Cardiac fibroblast (primary cell): Measurements from ENCODE around the gene BBS5.

Experiments used
- DNase-seq, 2 donors: peaks; one replicate each; pipeline versions ENCODE4 v3.0.0 to v3.0.0-alpha.2; 2010; ENCODE audit warnings: low read depth in 2 of 2
- H3K4me3 ChIP-seq, 2 donors: replicated peaks in 1 of 2; 1 replicate in 1 of 2; 2 replicates in 1 of 2; pipeline ENCODE4 v1.5.1; 2011; ENCODE audit warnings: low read depth in 2 of 2, low read length in 2 of 2, mild to moderate bottlenecking in 2 of 2, moderate library complexity in 1 of 2
- CTCF ChIP-seq: IDR thresholded peaks from one replicate; pipeline ENCODE4 v1.5.1; 2011; ENCODE audit warnings: low read depth, mild to moderate bottlenecking, low read length, inconsistent platforms

BBS5 gene

GRCh38 chr2:169485650-169486138 lies 6.4 kb downstream of the BBS5 start:
- DNase-seq, result no peak
- no peak overlapping the region for H3K4me3 ChIP-seq
- TF ChIP-seq CTCF, result no peak

DNA sequence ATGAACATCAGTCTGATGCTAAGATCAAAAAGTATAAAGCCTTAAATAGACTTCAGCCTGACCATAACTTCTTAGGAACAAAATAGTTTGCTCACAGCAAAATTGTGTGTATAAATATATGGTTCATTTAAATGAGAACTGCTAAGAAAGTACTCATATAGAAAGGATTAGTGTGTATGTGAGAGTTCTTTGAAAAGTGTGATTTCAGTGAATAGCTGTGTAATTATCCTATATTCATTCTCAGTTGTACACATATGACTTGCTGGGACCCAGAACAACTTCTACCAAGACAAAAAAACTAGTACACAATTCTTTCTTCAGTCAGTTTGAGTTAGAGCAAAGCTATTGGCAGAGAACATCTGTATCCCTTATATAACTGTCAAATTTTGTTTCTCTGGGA lies 7.2 kb downstream of the BBS5 start:
- no peak for TF ChIP-seq CTCF
- no peak for DNase-seq
- no peak overlapping the region for H3K4me3 ChIP-seq

GRCh38 chr2:169490834-169491233 lies 11.5 kb downstream of the BBS5 start:
- no peak for TF ChIP-seq CTCF

GRCh38 chr2:169491378-169491777 lies 12.1 kb downstream of the BBS5 start:
- H3K4me3 ChIP-seq, result no peak overlapping the region
- no peak for DNase-seq
- no peak for TF ChIP-seq CTCF

More at GRCh38 chr2:169490834-169491233, 11.5 kb downstream of the BBS5 start:
- no peak overlapping the region for H3K4me3 ChIP-seq
- no peak for DNase-seq

DNA sequence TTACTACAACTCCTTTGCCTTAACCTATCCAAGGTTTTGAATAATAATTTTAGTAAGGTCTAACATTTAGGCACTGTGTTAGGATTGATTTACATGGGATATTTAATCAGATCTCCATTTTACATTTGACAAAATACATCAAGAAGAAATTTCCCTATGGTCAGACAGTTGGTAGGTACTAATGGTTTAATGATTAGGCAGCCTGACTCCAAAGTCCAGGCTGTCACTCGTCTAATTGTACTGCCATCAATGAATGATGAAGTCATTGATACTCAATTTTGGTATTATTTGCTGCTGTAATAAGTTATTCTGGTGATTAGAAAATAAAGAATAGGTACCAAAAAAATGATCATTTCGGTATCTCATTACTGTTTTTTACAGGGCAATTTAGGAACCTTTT lies 14.1 kb downstream of the BBS5 start:
- no peak overlapping the region for H3K4me3 ChIP-seq
- no peak for DNase-seq
- TF ChIP-seq CTCF, result no peak

DNA sequence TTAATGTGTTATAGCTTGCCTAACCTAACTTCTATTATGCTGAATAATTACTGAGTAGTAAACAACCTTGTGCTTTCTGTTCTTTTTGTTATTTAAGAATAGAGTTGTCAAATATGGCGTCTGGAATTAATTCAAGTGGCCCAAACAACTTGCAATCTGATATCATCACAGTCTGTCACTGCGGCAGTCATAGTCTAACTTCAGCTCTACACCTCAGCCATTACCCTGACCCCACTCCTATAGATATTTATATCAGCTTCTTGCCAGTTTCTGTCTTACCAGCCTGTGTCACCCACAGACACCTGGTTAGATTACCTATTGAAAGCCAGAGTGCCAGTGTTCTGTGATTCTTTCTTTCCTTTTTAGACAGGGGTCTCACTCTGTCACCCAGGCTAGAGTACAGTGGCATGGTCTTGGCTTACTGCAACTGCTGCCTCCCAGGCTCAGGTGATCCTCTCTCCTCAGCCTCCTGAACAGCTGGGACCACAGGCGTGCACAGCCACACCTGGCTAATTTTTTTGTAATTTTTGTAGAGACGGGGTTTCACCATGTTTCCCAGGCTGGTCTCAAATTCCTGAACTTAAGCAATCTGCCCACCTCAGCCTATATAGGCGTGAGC lies 16.1 kb downstream of the BBS5 start:
- no peak for TF ChIP-seq CTCF
- no peak for DNase-seq

DNA sequence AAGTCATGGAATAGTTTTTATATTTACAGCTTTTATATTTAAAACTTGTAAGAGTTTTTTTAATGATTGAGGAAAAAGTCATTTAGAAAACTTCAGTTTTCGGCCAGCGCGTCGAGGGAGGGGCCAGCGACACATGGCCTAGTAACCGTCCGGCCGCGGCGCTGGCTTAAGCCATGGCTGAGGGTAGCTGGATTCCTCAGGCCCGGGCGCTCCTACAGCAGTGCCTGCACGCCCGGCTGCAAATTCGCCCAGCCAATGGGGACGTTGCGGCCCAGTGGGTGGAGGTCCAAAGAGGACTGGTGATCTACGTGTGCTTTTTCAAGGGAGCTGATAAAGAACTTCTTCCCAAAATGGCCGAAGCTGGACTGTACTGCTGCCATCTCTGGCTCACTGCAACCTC lies 25.4 kb downstream of the BBS5 start:
- TF ChIP-seq CTCF, result no peak
- H3K4me3 ChIP-seq, result no peak overlapping the region
- DNase-seq, result no peak

More for the DNA sequence above, 16.1 kb downstream of the BBS5 start:
- H3K4me3 ChIP-seq, result no peak overlapping the region
